Osteocyte (in vitro differentiated cells): ENCODE measurements around the gene COL27A1. TPM values are rescaled to one million over a fixed set of nuclear protein-coding genes. Genes with fewer than 3 reads are reported as not detected.

ENCODE experiments used
- DNase-seq: peaks from one replicate; pipeline ENCODE4 v3.0.0; 2021; ENCODE audit warnings: mixed read lengths; ENCODE audit not compliant: unreplicated experiment; ENCODE audit errors: extremely low spot score
- H3K27ac Mint-ChIP-seq: one replicate; pipeline ENCODE4 v1.8.0; 2021; ENCODE audit warnings: mild to moderate bottlenecking, mixed read lengths; ENCODE audit not compliant: unreplicated experiment
- H3K27me3 Mint-ChIP-seq: one replicate; pipeline ENCODE4 v1.8.0; 2021; ENCODE audit warnings: mixed read lengths; ENCODE audit not compliant: unreplicated experiment
- H3K36me3 Mint-ChIP-seq: one replicate; pipeline ENCODE4 v1.8.0; 2021; ENCODE audit warnings: mixed read lengths; ENCODE audit not compliant: unreplicated experiment
- H3K4me1 Mint-ChIP-seq: one replicate; pipeline ENCODE4 v1.8.0; 2021; ENCODE audit warnings: mixed read lengths; ENCODE audit not compliant: unreplicated experiment
- H3K4me3 Mint-ChIP-seq: one replicate; pipeline ENCODE4 v1.8.0; 2021; ENCODE audit warnings: mild to moderate bottlenecking, moderate library complexity, mixed read lengths; ENCODE audit not compliant: unreplicated experiment
- H3K9me3 Mint-ChIP-seq: one replicate; pipeline ENCODE4 v1.8.0; 2021; ENCODE audit warnings: mixed read lengths; ENCODE audit not compliant: unreplicated experiment
- CTCF ChIP-seq: fragments of 200-600 bp; sonication (generic); IDR thresholded peaks from 2 replicates; pipeline ENCODE4 v1.5.0; 2021; ENCODE audit warnings: antibody characterized with exemption, mild to moderate bottlenecking, moderate library complexity
- total RNA-seq: library from RNA; stranded (reverse); gene quantifications from 2 replicates; pipeline ENCODE4 v1.2.1, GENCODE V29; 2021

Gene COL27A1
- total RNA-seq, 1 donor from 2014 or later = 44.4 TPM

GRCh38 chr9:114270120-114270975, 115.0 kb downstream of the COL27A1 start:
- TF ChIP-seq CTCF = no peak
- Mint-ChIP-seq H3K9me3 (no peaks in the 10 kb centered on the region), H3K27ac (no peak overlapping the region), H3K36me3 (peaks cover 24% of the 10 kb centered on the region), H3K4me3 (no peak overlapping the region), H3K4me1 (no peaks in the 10 kb centered on the region), H3K27me3 (no peaks in the 10 kb centered on the region)
- no peak for DNase-seq

GRCh38 chr9:114271556-114272510, 116.5 kb downstream of the COL27A1 start:
- Mint-ChIP-seq H3K27me3 (no peaks in the 10 kb centered on the region), H3K27ac (no peak overlapping the region), H3K36me3 (peaks cover 24% of the 10 kb centered on the region), H3K9me3 (no peaks in the 10 kb centered on the region), H3K4me3 (no peak overlapping the region), H3K4me1 (no peaks in the 10 kb centered on the region)
- TF ChIP-seq CTCF = peak; percentile 48
- no peak for DNase-seq

- H3K36me3 Mint-ChIP-seq = peaks cover 22% of the 10 kb centered on the region
- DNase-seq = no peak
- H3K4me1 Mint-ChIP-seq = peaks cover 10% of the 10 kb centered on the region
- H3K27me3 Mint-ChIP-seq = no peaks in the 10 kb centered on the region
- no peaks in the 10 kb centered on the region for H3K9me3 Mint-ChIP-seq
- H3K4me3 Mint-ChIP-seq = no peak overlapping the region
- no peak overlapping the region for H3K27ac Mint-ChIP-seq
- no peak for TF ChIP-seq CTCF
These were observed 117.5 kb downstream of the COL27A1 start for GRCh38 chr9:114272739-114273431.

- Mint-ChIP-seq H3K4me1 (peaks cover 15% of the 10 kb centered on the region), H3K27ac (no peak overlapping the region), H3K9me3 (no peaks in the 10 kb centered on the region), H3K4me3 (no peak overlapping the region), H3K27me3 (no peaks in the 10 kb centered on the region), H3K36me3 (peaks cover 22% of the 10 kb centered on the region)
- TF ChIP-seq CTCF = no peak
- no peak for DNase-seq
These were observed 118.1 kb downstream of the COL27A1 start for GRCh38 chr9:114273461-114273881.
